ENCODE results near the gene CYCS.
"Not testable (repeated sequence)": the region's sequence is repeated elsewhere in the genome, so short reads cannot be mapped to it uniquely, and the experiment has no call there.

The CYCS gene

GRCh38 chr7:25167262-25167843 is 42.3 kb upstream of the CYCS start:
- Mint-ChIP-seq H3K27ac (peak overlapping the region; percentile 37 to 70 (median 48)), H3K27me3 (ENCODE audit: low read depth) (no peaks in the 10 kb centered on the region), H3K36me3 (ENCODE audit: low read depth) (peaks cover 17% of the 10 kb centered on the region), H3K9me3 (no peaks in the 10 kb centered on the region), H3K4me3 (no peak overlapping the region), H3K4me1 (no peaks in the 10 kb centered on the region)
- TF ChIP-seq CTCF (IDR thresholded peaks at IDR 0.05; ENCODE audit: unreplicated experiment in 3 of 3), result no peak

- H3K27me3 Mint-ChIP-seq (ENCODE audit: low read depth); H3K27ac Mint-ChIP-seq; H3K9me3 Mint-ChIP-seq: not testable (repeated sequence)
These were observed 35.0 kb upstream of the CYCS start for GRCh38 chr7:25159983-25160596.

GRCh38 chr7:25158966-25159365 is 33.9 kb upstream of the CYCS start:
- TF ChIP-seq CTCF (IDR thresholded peaks at IDR 0.05; ENCODE audit: unreplicated experiment in 3 of 3), result no peak
- Mint-ChIP-seq H3K27me3 (ENCODE audit: low read depth) (no peaks in the 10 kb centered on the region), H3K9me3 (no peaks in the 10 kb centered on the region), H3K4me1 (no peaks in the 10 kb centered on the region), H3K36me3 (ENCODE audit: low read depth) (peaks cover 14% of the 10 kb centered on the region), H3K4me3 (no peak overlapping the region), H3K27ac (no peak overlapping the region)

More at GRCh38 chr7:25159983-25160596, 35.0 kb upstream of the CYCS start:
- H3K4me3 Mint-ChIP-seq, H3K4me1 Mint-ChIP-seq: not testable (repeated sequence)
- peak; percentile 55 to 64 (median 59) for TF ChIP-seq CTCF (IDR thresholded peaks at IDR 0.05; ENCODE audit: unreplicated experiment in 3 of 3)
- peaks cover 13% of the 10 kb centered on the region for H3K36me3 Mint-ChIP-seq (ENCODE audit: low read depth)

GRCh38 chr7:25151773-25152172 is 26.7 kb upstream of the CYCS start:
- Mint-ChIP-seq H3K9me3 (no peaks in the 10 kb centered on the region), H3K27ac (no peak overlapping the region), H3K4me3 (no peak overlapping the region), H3K4me1 (no peaks in the 10 kb centered on the region), H3K36me3 (ENCODE audit: low read depth) (peaks cover 3% of the 10 kb centered on the region), H3K27me3 (ENCODE audit: low read depth) (no peaks in the 10 kb centered on the region)
- no peak for TF ChIP-seq CTCF (IDR thresholded peaks at IDR 0.05; ENCODE audit: unreplicated experiment in 3 of 3)

GRCh38 chr7:25149836-25150235 is 24.8 kb upstream of the CYCS start:
- H3K36me3 Mint-ChIP-seq (ENCODE audit: low read depth), result peaks cover 3% of the 10 kb centered on the region
- no peaks in the 10 kb centered on the region for H3K4me1 Mint-ChIP-seq
- no peaks in the 10 kb centered on the region for H3K9me3 Mint-ChIP-seq
- H3K27ac Mint-ChIP-seq, result no peak overlapping the region
- TF ChIP-seq CTCF (IDR thresholded peaks at IDR 0.05; ENCODE audit: unreplicated experiment in 3 of 3), result no peak
- no peak overlapping the region for H3K4me3 Mint-ChIP-seq
- H3K27me3 Mint-ChIP-seq (ENCODE audit: low read depth), result no peaks in the 10 kb centered on the region

Measured in nephron (organoid).